NCI-H2227 (cell line): ENCODE results near the gene C10orf53.
"Not testable (repeated sequence)": the region's sequence is repeated elsewhere in the genome, so short reads cannot be mapped to it uniquely, and the experiment has no call there.

Source experiments
- DNase-seq: peaks from one replicate; lab custom pipeline; 2025; ENCODE audit not compliant: unreplicated experiment; lab: John Stamatoyannopoulos, UW

The C10orf53 gene

GRCh38 chr10:49652421-49653272 lies 26.8 kb upstream of the C10orf53 start:
- DNase-seq: no peak

- no peak for DNase-seq
Observed at GRCh38 chr10:49653273-49653929, 26.1 kb upstream of the C10orf53 start.

GRCh38 chr10:49654036-49654693 lies 25.3 kb upstream of the C10orf53 start:
- DNase-seq: no peak

GRCh38 chr10:49655099-49655498 lies 24.4 kb upstream of the C10orf53 start:
- DNase-seq: no peak

GRCh38 chr10:49656845-49657493 lies 22.5 kb upstream of the C10orf53 start:
- no peak for DNase-seq

GRCh38 chr10:49657606-49658005 lies 21.8 kb upstream of the C10orf53 start:
- no peak for DNase-seq

GRCh38 chr10:49661140-49661856 lies 18.2 kb upstream of the C10orf53 start:
- DNase-seq: no peak

GRCh38 chr10:49662169-49662830 lies 17.2 kb upstream of the C10orf53 start:
- DNase-seq: no peak

- no peak for DNase-seq
Observed at GRCh38 chr10:49663596-49663995, 15.9 kb upstream of the C10orf53 start.

GRCh38 chr10:49664006-49664841 lies 15.2 kb upstream of the C10orf53 start:
- no peak for DNase-seq

- DNase-seq: no peak
Observed at GRCh38 chr10:49664842-49665355, 14.6 kb upstream of the C10orf53 start.

GRCh38 chr10:49666054-49666615 lies 13.3 kb upstream of the C10orf53 start:
- DNase-seq: no peak

- DNase-seq: no peak
Observed at GRCh38 chr10:49666685-49667084, 12.8 kb upstream of the C10orf53 start.

- DNase-seq: no peak
Observed at GRCh38 chr10:49667991-49668390, 11.5 kb upstream of the C10orf53 start.

GRCh38 chr10:49668684-49669083 lies 10.8 kb upstream of the C10orf53 start:
- DNase-seq: no peak

- no peak for DNase-seq
Observed at GRCh38 chr10:49678827-49679479, 498 bp upstream of the C10orf53 start.

- not testable (repeated sequence) for DNase-seq
Observed at GRCh38 chr10:49682449-49682848, 3.0 kb downstream of the C10orf53 start.

- no peak for DNase-seq
Observed at GRCh38 chr10:49682879-49683278, 3.4 kb downstream of the C10orf53 start.
